ENCODE measurements around the gene PLBD2.

Gene PLBD2

DNA sequence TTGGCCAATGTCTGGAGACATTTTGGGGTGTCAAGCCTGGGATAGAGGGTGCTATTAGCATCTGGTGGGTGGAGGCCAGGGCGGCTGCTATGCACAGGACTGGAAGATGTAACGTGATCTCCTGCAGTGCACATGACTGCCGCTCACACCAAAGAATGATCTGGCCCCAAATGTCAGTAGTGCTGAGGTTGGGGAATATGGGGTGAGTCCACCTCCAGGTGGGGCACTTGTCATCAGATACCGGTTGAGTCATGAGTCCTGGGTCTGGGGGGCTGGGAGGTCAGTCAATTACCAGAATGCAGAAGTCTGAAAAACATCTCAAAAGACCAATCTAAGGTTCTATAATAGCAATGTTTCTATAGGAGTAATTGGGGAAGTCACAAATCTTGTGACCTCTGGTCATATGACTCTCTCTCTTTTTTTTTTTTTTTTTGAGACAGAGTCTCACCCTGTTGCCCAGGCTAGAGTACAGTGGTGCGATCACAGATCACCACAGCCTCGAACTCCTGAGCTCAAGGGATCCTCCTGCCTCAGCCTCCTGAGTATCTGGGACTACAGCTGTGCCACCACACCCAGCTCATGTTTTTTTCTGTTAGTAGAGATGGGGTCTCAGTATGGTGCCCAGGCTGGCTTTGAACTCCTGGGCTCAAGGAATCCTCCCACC lies 57.8 kb downstream of the PLBD2 start:
- peak; percentile 39 for DNase-seq (ENCODE audit: low spot score)

DNA sequence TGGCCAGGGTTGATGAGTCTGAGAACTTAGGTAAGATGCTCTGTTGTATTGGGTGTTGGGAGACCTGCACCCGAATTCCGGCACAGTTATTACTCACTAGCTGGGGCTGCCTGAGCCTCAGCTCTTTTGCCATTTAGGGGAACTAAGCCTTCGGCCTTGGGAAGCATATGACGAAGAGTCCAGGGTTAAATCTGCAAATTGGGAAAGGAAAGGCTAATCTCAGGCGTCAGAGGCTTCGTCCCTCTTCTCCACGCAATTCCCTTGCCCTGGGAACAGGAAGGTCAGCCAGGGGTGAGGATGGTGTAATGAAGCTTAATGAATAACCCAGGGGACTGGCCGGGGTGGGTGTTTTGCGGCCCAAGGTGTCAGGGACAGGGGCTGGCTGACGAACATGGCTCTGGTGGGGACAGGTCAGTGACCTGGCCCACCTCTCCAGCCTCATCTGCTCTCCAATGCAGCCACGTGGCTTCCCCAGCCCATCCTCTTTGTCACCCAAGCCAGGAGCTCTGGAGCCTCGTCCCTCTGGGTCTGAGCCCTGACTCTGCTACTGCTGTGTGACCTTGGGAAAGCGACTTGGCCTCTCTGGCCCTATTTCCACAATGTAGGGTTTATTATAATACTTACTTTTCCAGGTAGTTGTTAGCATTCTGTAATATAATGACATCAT lies 60.0 kb downstream of the PLBD2 start:
- DNase-seq (ENCODE audit: low spot score), result no peak

DNA sequence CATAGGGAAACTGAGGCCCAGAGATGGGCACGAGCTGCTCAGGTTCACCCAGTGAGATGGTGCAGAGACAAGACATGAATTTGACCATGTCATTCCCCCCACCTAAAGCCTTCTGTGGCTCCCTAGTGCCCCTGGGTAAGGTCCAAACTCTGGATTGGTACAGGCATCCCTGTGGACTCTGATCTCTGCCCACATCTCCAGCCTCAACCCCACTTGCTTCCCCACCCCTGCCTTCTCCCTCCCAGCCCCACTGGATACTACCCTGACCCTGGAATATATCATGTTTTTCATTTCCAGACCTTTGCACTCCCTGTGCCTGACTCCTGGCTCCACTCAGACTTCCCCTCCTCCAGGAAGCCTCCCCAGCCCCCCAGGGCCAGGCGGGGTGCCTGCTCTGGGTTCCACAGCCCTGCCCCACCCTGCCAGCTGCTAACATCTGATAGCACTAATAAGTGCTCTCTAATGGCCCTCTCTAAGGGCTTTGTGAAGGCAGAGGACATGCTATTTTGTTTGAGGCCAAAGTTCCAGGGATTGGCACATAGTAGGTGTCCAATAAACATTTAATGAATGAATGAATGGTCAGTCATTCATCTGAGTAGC lies 62.7 kb downstream of the PLBD2 start:
- DNase-seq (ENCODE audit: low spot score), result peak; percentile 80

DNA sequence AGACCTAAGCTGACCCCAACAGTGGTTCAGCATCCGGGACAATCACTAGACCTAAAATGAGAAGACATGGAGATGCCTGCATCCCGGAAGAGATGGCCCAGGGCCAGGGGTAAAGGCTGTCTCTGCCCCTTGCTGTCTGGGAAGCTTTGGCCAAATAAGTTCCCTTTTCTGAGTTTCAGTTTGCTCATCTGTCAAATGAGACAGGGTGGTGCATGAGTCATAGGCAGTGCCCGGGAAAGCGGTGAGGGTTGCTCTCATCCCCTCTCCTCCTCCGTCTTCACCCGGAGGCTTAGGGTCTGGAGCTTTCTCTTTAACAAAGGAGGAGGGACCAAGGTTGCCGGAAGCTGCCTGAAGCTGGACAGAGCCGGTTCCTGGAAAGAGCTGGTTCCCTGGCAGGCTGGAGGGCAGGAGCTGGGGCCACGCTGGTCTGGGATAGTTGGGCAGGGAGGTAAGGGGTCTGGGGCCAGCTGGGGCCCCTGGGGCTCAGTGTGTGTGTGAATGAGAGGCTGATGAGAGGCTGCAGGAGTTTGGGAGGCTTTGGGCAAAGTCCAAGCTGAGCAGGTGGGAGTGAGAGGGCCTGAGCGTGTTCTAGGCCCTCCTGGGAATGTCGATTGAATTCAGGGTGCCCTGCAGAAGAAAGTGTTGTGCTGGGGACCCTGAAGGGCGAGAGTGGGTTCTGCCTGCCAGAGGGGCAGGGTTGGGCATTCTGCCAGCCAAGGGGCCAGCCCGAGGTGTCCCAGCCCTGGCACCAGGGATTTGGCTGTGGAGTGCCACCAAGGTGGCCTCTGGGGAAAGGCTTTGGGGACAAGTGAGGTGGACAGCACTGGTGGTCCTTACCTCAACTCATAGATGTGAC lies 63.9 kb downstream of the PLBD2 start, which contains the start of gene SDSL:
SDSL (plus strand) TSS at position 351 of the 856 bp plus-strand sequence. CDS start 5,603 bp downstream, outside the sequence.
- DNase-seq (ENCODE audit: low spot score), result peak; percentile 75

DNA sequence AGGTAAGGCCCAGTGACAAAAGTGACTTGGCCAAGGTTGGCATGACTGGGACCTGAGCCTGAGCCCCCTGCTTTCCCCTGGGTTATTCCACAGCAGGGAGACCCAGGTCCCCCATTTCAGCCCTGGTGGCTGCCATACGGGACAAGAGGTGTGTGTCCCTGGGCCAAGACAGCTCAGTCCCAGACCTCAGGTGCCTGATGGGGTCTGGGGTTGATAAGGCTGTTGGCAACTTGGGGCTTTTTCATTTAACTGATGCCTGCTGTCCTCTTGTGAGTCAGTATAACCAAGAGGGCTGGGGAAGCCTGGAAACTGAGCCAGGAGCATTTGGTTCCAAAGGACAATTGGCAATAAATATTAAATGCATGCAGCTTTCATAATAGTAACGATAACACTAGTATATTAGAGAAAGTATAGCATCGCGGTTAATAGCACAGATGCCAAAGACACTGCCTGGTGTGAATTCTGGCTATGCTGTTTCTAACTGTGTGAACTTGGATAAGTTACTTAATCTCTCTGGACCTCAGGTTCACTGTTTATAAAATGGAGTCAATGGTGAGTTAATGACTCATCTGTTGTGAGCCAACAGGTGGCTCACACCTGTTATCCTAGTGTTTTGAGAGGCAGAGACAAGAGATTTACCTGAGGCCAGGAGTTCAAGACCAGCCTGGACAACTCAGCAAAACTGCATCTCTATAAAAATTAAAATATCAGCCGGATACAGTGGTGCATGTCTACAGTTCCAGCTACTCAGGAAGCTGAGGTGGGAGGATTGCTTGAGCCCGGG lies 64.7 kb downstream of the PLBD2 start:
- peak; percentile 59 for DNase-seq (ENCODE audit: low spot score)

DNA sequence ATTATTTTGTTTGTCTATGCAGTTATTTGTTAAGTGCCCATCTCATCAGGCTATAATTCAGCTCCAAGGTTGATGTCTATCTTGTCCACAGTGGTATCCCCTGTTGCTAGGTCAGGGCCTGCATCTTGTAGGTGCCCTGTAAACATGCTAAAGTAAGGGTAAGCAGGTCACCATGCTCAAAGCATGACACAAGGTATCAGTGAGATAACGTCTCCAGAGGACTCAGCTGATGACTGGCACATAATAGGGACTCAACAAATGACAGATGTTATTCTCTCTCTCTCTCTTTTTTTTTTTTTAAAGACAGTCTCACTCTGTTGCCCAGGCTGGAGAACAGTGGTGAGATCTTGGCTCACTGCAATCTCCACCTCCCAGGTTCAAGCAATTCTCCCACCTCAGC lies 66.1 kb downstream of the PLBD2 start:
- DNase-seq (ENCODE audit: low spot score), result peak; percentile 24

DNA sequence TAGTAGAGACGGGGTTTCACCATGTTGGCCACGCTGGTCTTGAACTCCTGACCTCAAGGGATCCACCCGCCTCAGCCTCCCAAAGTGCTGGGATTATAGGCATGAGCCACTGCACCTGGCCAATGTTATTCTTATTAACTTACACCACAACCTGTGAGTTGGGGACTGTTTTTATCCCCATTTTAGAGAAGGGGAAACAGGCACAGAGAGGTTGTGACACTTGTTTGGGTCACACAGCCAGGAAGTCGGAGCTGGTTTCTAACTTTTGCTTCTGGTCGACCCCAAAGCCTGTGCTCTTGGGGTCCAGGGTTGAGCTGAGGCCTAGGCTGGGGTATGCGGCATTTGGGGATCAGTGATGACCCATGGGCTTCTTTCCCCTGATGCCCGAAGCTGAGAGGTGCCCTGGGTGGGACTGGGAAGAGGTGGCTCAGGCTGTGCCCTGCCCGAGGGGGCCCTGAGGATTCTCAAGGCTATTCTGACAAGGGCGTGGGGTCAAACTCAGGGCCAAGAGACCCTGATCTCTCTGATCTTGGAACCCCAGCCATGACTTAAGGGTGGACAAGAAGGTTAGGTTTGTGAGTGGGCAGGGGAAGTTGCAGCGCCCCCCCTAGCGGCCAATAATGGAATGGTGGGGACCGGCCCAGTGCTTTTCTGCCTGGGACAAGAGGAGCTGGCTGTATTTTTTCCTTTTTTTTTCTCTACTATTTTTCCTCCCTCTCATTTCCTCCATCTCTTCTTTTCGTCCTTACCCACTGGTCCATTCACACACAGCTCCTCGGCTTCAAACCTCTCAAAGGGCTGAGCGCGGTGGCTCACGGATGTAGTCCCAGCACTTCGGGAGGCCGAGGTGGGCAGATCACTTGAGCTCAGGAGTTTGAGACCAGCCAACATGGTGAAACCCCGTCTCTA lies 66.8 kb downstream of the PLBD2 start:
- peak; percentile 74 for DNase-seq (ENCODE audit: low spot score)

DNA sequence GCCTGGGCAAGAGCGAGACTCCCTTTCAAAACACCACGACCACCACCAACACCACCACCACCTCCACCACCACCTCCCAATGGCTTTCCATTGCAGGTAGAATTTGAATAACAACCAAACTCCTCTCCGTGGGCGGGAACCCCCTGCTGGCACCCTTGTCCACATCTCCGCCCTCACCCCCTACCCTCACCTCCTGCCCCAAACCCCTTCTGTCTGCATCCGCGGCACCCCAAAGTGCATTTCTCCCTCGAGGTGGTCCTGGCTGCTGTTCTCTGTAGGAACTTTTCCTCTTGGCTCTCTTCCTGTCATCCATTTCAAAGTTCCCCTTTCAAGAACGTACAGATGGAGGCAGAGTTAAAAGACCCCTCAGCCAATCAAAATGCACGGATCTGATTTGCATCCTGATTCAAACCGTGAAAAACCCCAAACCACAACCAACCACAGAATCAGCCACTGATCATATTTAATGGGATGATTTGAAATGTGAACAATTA lies 67.6 kb downstream of the PLBD2 start:
- DNase-seq (ENCODE audit: low spot score), result no peak

DNA sequence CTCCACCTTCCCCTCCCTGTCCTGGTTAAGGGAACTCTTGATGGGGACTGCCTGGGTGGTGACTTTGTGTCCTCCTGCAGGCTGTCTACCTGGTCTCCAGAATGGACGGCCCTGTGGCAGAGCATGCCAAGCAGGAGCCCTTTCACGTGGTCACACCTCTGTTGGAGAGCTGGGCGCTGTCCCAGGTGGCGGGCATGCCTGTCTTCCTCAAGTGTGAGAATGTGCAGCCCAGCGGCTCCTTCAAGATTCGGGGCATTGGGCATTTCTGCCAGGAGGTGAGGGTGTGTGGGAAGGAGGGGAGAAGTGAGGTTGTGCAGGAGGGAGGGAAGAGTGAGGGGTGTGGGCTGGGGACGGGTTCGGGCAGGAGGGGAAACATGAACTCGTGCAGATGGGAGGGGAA lies 69.5 kb downstream of the PLBD2 start:
- DNase-seq (ENCODE audit: low spot score), result no peak

DNA sequence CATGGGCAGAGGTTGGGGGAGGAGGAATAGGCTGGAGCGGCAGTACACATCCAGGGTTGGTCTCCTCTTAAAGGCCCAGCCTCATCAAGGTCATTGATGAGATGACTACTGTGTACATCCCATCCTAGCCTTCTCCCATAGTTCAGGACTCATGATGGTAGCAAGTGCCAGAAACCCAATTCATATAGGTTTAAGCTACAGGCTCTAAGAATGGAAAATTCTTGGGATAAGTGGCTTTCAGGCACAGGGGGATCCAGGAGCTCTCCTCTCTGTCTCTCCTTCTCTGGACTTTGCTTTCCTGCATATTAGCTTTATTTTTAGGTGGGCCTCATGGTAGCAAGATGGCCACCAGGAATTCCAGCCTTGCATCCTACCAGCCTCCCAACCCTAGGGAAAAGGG lies 70.1 kb downstream of the PLBD2 start:
- no peak for DNase-seq (ENCODE audit: low spot score)

DNA sequence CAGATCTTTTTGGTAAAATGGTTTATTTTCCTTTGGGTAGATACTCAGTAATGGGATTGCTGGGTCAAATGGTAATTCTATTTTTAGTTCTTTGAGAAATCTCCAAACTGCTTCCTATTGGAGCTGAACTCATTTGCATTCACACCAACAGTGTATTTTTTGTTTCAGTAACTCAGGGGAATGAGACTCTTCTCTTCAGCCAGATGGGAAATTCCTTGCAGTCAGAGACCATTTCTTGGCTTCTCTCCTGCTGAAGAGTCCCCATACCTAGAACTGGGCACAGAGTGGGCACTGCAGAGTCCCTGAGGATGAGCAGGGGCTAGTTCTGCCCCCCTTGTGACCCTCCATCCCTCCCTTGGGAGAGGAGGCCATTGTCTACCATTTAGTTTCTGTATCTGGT lies 74.6 kb downstream of the PLBD2 start:
- DNase-seq (ENCODE audit: low spot score), result no peak

DNA sequence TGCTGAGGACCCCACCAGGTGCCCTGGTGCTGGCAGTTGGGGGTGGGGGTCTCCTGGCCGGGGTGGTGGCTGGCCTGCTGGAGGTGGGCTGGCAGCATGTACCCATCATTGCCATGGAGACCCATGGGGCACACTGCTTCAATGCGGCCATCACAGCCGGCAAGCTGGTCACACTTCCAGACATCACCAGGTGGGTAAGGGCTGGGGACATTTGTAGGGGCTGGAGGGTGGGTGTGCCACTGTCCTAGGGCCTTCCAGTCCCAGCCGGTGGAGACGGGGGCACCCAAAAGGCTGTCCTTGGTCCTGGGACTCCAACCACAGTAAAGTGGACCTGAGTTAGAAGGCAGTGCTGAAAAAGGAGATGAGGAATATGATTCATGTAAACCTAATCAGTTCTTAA lies 77.0 kb downstream of the PLBD2 start:
- no peak for DNase-seq (ENCODE audit: low spot score)

DNA sequence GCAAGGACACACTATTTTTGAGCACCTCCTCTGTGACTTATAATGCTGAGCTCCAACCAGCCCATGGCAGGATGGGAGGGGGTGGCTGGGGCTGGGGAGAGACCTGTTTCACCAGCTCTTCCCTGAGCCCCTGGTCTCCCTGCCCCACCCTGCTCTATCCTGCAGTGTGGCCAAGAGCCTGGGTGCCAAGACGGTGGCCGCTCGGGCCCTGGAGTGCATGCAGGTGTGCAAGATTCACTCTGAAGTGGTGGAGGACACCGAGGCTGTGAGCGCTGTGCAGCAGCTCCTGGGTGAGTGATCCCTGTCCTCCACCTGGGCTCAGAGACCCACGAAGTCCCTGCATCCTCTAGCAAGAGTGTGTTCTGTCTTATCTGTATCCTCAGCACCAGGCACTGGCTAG lies 78.2 kb downstream of the PLBD2 start:
- DNase-seq (ENCODE audit: low spot score), result no peak

DNA sequence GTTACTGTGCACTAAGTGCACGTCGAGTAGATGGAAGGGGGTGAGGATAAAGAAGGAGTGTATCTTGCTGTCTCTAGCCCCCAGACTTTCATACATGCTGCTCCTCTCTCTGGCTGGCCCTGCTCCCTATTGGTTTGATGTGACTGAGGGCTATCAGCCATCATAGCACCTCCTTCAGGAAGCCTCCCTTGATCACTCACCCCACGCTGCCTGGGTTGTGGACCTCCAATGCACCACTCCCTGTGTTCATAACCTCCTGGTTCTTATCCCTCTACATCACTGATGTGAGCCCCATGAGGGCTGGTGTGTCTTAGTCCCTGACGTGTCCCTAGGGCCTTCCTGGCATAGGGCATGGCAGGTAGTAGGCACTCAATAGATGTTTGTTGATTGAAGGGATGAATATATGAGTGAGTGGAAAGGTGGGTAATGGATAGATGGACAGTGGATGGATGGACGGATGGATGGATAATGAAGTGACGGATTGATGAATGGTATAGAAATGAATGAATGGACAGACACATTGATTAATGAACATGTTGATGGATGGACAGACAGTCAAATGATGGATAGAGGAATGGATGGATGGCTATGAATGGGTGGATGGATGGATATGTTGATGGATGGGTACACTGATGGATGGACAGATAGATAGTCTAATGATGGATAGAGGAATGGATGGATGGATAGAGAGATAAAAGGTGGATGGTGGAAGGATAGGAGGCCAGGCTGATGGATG lies 78.8 kb downstream of the PLBD2 start:
- DNase-seq (ENCODE audit: low spot score), result no peak

DNA sequence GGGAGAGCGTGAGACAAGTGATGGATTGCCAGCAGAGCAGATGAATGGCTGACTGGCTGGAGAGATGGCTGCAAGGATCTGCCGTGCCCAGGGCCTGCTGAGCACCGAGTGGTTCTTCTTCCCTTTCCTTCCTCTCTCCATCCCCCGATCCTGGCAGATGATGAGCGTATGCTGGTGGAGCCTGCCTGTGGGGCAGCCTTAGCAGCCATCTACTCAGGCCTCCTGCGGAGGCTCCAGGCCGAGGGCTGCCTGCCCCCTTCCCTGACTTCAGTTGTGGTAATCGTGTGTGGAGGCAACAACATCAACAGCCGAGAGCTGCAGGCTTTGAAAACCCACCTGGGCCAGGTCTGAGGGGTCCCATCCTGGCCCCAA lies 79.3 kb downstream of the PLBD2 start:
- DNase-seq (ENCODE audit: low spot score), result no peak

DNA sequence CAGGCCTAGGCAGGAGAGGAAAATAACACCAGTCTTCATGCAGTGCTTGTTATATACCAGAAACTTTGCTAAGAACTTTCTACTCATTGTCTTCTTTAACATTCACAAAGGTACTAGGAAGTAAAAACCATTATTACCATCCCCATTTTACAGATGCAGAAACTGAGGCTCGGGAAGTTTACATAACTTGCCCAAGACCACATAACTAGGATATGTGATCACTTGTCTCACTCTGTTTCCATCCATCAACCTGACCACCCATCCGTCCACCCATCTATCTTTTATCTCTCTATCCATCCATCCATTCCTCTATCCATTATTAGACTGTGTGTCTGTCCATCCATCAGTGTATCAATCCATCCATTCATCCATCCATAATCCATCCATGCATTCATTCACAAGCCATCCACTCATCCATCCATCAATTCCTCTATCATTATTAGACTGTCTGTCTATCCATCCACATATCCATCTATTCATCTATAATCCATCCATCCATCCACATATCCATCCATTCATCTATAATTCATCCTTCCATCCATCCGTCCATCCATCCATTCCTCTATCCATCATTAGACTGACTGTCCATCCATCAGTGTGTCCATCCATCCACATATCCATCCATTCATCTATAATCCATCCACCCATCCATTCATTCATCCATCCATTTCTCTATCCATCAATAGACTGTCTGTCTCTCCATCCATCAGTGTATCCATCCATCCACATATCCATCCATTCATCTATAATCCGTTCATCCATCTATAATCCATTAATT lies 80.3 kb downstream of the PLBD2 start:
- DNase-seq (ENCODE audit: low spot score), result no peak

DNA sequence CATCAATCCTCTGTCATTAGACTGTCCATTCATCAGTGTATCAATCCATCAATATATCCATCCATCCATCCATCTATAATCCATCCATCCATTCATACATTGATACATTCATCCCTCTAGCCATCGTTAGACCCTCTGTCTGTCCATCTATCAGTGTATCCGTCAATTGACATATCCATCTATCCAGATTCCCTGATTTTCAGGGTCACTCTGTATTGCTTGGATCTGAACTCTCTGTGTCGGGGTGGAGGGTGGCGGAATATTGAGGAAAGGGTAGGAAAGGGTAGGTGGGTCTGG lies 80.9 kb downstream of the PLBD2 start:
- DNase-seq (ENCODE audit: low spot score), result no peak

DNA sequence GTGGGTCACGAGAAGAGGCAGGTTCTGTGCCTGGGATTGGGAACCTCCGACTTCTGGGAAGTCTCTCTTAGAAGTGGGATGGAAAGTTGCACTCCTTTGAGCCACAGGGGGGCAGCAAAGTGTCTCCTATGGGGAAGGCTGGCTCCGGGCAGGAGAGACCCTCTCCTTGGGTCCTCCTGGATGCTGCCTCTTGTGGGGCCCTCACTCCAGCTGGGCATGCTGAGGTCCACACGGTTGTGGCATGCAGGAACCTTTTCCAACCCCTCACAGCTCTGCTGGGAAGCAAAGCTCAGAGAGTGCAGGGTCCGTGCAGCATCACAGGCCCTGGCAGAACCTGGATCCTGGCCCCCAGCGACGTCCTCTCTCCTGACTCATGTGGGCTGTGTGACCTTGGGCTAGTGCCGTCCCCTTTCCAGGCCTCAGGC lies 81.2 kb downstream of the PLBD2 start:
- DNase-seq (ENCODE audit: low spot score), result no peak

DNA sequence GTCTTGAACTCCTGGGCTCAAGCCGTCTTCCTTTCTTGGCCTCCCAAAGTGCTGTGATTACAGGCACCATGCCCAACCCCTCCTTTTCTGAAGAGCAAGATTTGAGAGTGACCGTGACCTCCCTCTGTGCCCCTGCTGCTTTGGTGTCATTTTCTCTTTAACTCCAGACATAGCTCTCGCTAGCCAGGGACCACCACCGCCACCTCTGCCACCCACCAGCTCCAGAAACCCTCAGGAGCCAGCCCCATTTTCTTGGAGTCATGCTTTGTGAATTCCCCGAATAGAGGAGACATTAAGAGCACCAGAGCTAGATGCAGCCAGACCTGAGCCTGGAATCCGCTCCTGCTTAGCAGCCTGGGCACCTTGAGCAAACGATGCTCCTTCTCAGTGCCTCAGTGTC lies 81.9 kb downstream of the PLBD2 start:
- no peak for DNase-seq (ENCODE audit: low spot score)
